Forelimb muscle (tissue), 1 donor: ENCODE results near the gene OBSCN. TPM values are rescaled to one million over a fixed set of nuclear protein-coding genes. Genes with fewer than 3 reads are reported as not detected.
"Not testable (repeated sequence)": the region's sequence is repeated elsewhere in the genome, so short reads cannot be mapped to it uniquely, and the experiment has no call there.

ENCODE experiments used
- DNase-seq: peaks from one replicate; pipeline ENCODE4 v3.0.0-alpha.2; 2013; ENCODE audit warnings: low read depth
- polyA plus RNA-seq: library from polyadenylated mRNA; unstranded; fragments of 120-200 nt; gene quantifications from one replicate; pipeline ENCODE4 v1.2.1, GENCODE V29; 2013; ENCODE audit not compliant: insufficient read length

OBSCN gene
- polyA plus RNA-seq, 1 donor, result 358 TPM

- DNase-seq, result no peak
Observed at GRCh38 chr1:228169345-228169744, 38.5 kb upstream of the OBSCN start.

- DNase-seq, result no peak
Observed at GRCh38 chr1:228170666-228171065, 37.2 kb upstream of the OBSCN start.

GRCh38 chr1:228171221-228171891 lies 36.5 kb upstream of the OBSCN start:
- DNase-seq, result no peak

- DNase-seq, result no peak
Observed at GRCh38 chr1:228172591-228173527, 35.0 kb upstream of the OBSCN start.

- DNase-seq, result not testable (repeated sequence)
Observed at GRCh38 chr1:228173528-228174481, 34.0 kb upstream of the OBSCN start.

- DNase-seq, result no peak
Observed at GRCh38 chr1:228174482-228175315, 33.1 kb upstream of the OBSCN start.

- no peak for DNase-seq
Observed at GRCh38 chr1:228175316-228176023, 32.4 kb upstream of the OBSCN start.

GRCh38 chr1:228176024-228176395 lies 31.8 kb upstream of the OBSCN start:
- DNase-seq, result no peak

GRCh38 chr1:228176461-228177182 lies 31.2 kb upstream of the OBSCN start:
- no peak for DNase-seq

- no peak for DNase-seq
Observed at GRCh38 chr1:228177183-228177475, 30.7 kb upstream of the OBSCN start.

- DNase-seq, result no peak
Observed at GRCh38 chr1:228177721-228178710, 29.8 kb upstream of the OBSCN start.

- no peak for DNase-seq
Observed at GRCh38 chr1:228178737-228179684, 28.8 kb upstream of the OBSCN start.

GRCh38 chr1:228180271-228180958 lies 27.4 kb upstream of the OBSCN start:
- DNase-seq, result no peak

GRCh38 chr1:228180959-228181644 lies 26.7 kb upstream of the OBSCN start:
- no peak for DNase-seq

GRCh38 chr1:228181645-228182034 lies 26.2 kb upstream of the OBSCN start:
- DNase-seq, result no peak
